ENCODE results near the gene ST6GALNAC1.

The ST6GALNAC1 gene

DNA sequence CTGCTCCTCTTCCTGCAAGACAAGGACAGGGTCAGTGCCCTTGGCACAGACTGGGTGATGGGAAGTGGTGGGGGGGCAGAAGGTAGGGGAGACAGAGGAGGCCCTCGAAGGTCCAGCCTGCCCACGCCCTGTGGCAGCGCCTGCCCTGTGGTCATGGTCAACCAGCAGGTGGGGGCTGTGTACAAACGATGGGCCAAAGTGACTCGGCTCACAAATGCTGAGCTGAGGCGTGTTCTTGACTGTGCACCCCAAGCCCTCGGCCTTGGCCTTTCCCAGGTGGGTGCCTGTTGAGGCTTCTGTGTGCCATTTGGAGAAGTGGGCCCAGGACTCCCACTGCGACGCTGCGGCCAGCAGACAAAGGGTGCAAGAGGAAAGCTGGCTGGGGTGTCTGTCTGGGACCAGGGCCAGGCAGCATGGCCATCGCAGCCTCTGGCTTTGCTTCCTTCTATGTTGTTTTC is 44.6 kb upstream of the ST6GALNAC1 start:
- no peak overlapping the region for H3K14ac ChIP-seq (ENCODE audit: low read length)
- H3K36me3 ChIP-seq (replicated peaks in 1 of 2; ENCODE audit: control insufficient read depth in 2 of 2, insufficient read depth in 2 of 2, low read length in 2 of 2) = peaks cover 0 to 2% of the 10 kb centered on the region in 2 donors
- no peak overlapping the region for H3K27ac ChIP-seq (replicated peaks; ENCODE audit: low read length)
- no CpG with 5 or more reads among the region's 11 CpGs for WGBS, 2 donors (ENCODE audit: extremely low coverage in 2 of 2, insufficient read length in 2 of 2, insufficient replicate concordance in 1 of 2)
- H2BK15ac ChIP-seq (ENCODE audit: low read length) = no peak overlapping the region
- peaks cover 2% of the 10 kb centered on the region for H3K79me1 ChIP-seq (ENCODE audit: low read depth, low read length)
- peak overlapping the region; percentile 64 for H2AK5ac ChIP-seq (ENCODE audit: low read depth, low read length)
- H3K4me2 ChIP-seq (ENCODE audit: insufficient read depth, low read length, poor library complexity, severe bottlenecking) = no peak overlapping the region
- H3K18ac ChIP-seq (ENCODE audit: low read length) = no peak overlapping the region
- H3K23ac ChIP-seq (ENCODE audit: low read depth, low read length, poor library complexity) = no peak overlapping the region
- no peak overlapping the region for H4K91ac ChIP-seq (ENCODE audit: low read depth, low read length, poor library complexity)
- H3K9ac ChIP-seq (ENCODE audit: low read depth, low read length, poor library complexity) = no peak overlapping the region
- H3K4ac ChIP-seq (ENCODE audit: low read length) = no peak overlapping the region
- no peaks in the 10 kb centered on the region for H3K9me3 ChIP-seq (replicated peaks in 1 of 2; ENCODE audit: control insufficient read depth in 2 of 2, insufficient read depth in 1 of 2, low read depth in 1 of 2, low read length in 2 of 2)
- no peak overlapping the region for H2AFZ ChIP-seq (ENCODE audit: low read length)
- H2BK120ac ChIP-seq (ENCODE audit: low read depth, low read length) = no peak overlapping the region
- H3K27me3 ChIP-seq (ENCODE audit: control insufficient read depth in 3 of 3, insufficient read depth in 3 of 3, low read depth in 1 of 3, low read length in 3 of 3) = no peaks in the 10 kb centered on the region
- peak overlapping the region; percentile 16 for H2BK12ac ChIP-seq (ENCODE audit: low read length)
- H3K4me1 ChIP-seq (ENCODE audit: control insufficient read depth in 2 of 2, insufficient read depth in 1 of 2, low read depth in 1 of 2, low read length in 2 of 2) = peaks cover 18 to 20% of the 10 kb centered on the region in 2 donors
- no peak for DNase-seq (ENCODE audit: low spot score)
- no peak overlapping the region for H3K4me3 ChIP-seq (ENCODE audit: low read length in 2 of 2)
- H4K8ac ChIP-seq (ENCODE audit: low read depth, low read length) = peak overlapping the region; percentile 23
- H2BK5ac ChIP-seq (ENCODE audit: low read length) = no peak overlapping the region

DNA sequence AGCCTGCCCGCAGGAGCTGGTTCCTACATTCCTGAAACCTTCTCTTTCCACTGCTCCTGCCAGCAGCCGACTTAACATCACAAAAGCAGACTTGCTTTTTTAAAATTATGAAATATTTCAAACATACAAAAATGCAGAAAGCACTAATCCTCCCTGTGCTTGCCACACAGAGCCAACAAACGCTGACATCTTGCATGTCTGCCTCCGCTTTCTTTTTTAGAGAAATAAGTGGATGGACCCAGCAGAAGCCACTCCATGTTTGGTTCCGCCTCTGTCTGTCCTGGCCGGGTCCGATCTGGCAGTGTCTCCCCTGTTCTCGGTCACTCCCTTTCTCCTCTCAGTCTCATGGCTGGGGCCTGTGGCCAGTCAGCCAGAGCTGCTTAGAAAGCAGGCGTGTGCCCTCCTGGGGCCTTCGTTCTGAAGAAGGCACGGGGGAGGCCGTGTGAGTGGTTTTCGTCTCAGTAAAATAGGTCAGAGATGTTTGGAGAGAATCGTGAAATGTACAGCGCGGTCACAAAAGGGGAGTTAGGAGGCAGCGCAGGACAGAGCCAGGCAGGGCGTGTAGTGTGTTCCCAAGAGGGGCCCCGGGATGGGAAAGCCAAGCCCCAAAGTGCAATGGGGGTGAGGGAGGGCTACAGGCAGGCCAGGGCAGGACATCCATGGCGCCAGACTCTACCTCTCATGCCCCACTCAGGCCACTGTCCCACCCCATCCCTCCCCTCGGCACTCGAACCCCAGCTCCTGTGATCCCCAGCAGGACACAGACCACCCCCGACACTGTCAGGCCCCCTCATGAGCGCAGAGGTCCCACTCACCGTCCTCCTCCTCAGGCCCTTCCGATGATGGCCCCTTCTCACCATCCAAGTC is 44.0 kb upstream of the ST6GALNAC1 start:
- Histone ChIP-seq H4K91ac (ENCODE audit: low read depth, low read length, poor library complexity) (no peak overlapping the region), H3K27ac (replicated peaks; ENCODE audit: low read length) (no peak overlapping the region), H3K79me1 (ENCODE audit: low read depth, low read length) (peaks cover 2% of the 10 kb centered on the region), H3K9ac (ENCODE audit: low read depth, low read length, poor library complexity) (no peak overlapping the region), H2AFZ (ENCODE audit: low read length) (no peak overlapping the region), H3K4ac (ENCODE audit: low read length) (no peak overlapping the region), H3K4me2 (ENCODE audit: insufficient read depth, low read length, poor library complexity, severe bottlenecking) (no peak overlapping the region), H2BK120ac (ENCODE audit: low read depth, low read length) (no peak overlapping the region), H3K14ac (ENCODE audit: low read length) (no peak overlapping the region), H3K36me3 (replicated peaks in 1 of 2; ENCODE audit: control insufficient read depth in 2 of 2, insufficient read depth in 2 of 2, low read length in 2 of 2) (peaks cover 2 to 3% of the 10 kb centered on the region in 2 donors), H3K27me3 (ENCODE audit: control insufficient read depth in 3 of 3, insufficient read depth in 3 of 3, low read depth in 1 of 3, low read length in 3 of 3) (no peaks in the 10 kb centered on the region), H3K4me1 (ENCODE audit: control insufficient read depth in 2 of 2, insufficient read depth in 1 of 2, low read depth in 1 of 2, low read length in 2 of 2) (peaks cover 19 to 21% of the 10 kb centered on the region in 2 donors), H2AK5ac (ENCODE audit: low read depth, low read length) (peak overlapping the region; percentile 64), H3K9me3 (replicated peaks in 1 of 2; ENCODE audit: control insufficient read depth in 2 of 2, insufficient read depth in 1 of 2, low read depth in 1 of 2, low read length in 2 of 2) (no peaks in the 10 kb centered on the region), H3K4me3 (ENCODE audit: low read length in 2 of 2) (no peak overlapping the region), H3K23ac (ENCODE audit: low read depth, low read length, poor library complexity) (no peak overlapping the region), H2BK12ac (ENCODE audit: low read length) (peak overlapping the region; percentile 16), H2BK5ac (ENCODE audit: low read length) (no peak overlapping the region), H2BK15ac (ENCODE audit: low read length) (peak overlapping the region; percentile 20), H3K18ac (ENCODE audit: low read length) (peak overlapping the region; percentile 58), H4K8ac (ENCODE audit: low read depth, low read length) (no peak overlapping the region)
- no peak for DNase-seq (ENCODE audit: low spot score)
- no CpG with 5 or more reads among the region's 26 CpGs for WGBS, 2 donors (ENCODE audit: extremely low coverage in 2 of 2, insufficient read length in 2 of 2, insufficient replicate concordance in 1 of 2)

DNA sequence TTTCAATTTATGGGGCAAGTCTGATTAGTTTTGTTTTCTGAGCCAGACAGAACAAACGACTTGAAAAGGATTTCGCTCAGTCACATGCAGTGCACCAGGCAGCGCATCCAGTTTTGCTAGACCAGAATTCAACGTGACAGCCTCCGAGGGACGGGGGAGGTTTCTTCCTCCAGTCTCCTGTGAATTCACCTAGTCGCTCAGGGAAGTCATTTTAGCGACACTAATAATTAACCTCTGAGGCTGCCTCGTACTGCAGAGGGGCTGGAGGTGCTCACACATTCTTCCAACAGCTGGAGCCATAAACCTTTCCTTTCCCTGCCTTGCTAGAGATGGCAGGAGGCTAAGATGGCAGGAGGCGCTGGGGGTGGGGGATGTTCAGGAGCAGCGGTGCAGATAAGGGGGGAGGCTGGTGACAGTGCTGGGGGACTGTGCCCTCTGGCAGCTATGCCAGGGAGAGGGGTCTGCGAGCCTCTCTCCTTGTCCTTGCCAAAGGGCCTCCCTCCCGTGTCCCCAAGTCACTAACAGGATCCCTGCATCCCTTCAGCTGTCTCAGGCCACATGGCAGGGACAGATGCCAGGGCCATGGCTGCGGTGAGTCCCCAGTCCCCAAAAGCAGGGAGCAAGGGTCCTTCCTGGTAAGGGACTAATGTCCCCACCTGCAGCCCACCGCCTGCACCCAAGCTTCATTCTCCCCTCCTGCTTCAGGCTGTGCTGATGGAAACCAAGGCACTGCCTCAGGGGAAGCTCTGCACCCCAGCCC is 43.2 kb upstream of the ST6GALNAC1 start:
- DNase-seq (ENCODE audit: low spot score) = no peak
- Histone ChIP-seq H3K4ac (ENCODE audit: low read length) (no peak overlapping the region), H2BK12ac (ENCODE audit: low read length) (no peak overlapping the region), H3K4me1 (ENCODE audit: control insufficient read depth in 2 of 2, insufficient read depth in 1 of 2, low read depth in 1 of 2, low read length in 2 of 2) (peaks cover 17 to 21% of the 10 kb centered on the region in 2 donors), H3K4me3 (ENCODE audit: low read length in 2 of 2) (no peak overlapping the region), H4K91ac (ENCODE audit: low read depth, low read length, poor library complexity) (no peak overlapping the region), H3K14ac (ENCODE audit: low read length) (no peak overlapping the region), H2AFZ (ENCODE audit: low read length) (no peak overlapping the region), H2AK5ac (ENCODE audit: low read depth, low read length) (no peak overlapping the region), H3K23ac (ENCODE audit: low read depth, low read length, poor library complexity) (no peak overlapping the region), H3K9ac (ENCODE audit: low read depth, low read length, poor library complexity) (no peak overlapping the region), H3K4me2 (ENCODE audit: insufficient read depth, low read length, poor library complexity, severe bottlenecking) (no peak overlapping the region), H2BK120ac (ENCODE audit: low read depth, low read length) (no peak overlapping the region), H2BK15ac (ENCODE audit: low read length) (no peak overlapping the region), H2BK5ac (ENCODE audit: low read length) (no peak overlapping the region), H3K27ac (replicated peaks; ENCODE audit: low read length) (no peak overlapping the region), H3K36me3 (replicated peaks in 1 of 2; ENCODE audit: control insufficient read depth in 2 of 2, insufficient read depth in 2 of 2, low read length in 2 of 2) (peaks cover 2 to 6% of the 10 kb centered on the region in 2 donors), H3K9me3 (replicated peaks in 1 of 2; ENCODE audit: control insufficient read depth in 2 of 2, insufficient read depth in 1 of 2, low read depth in 1 of 2, low read length in 2 of 2) (no peaks in the 10 kb centered on the region), H3K18ac (ENCODE audit: low read length) (no peak overlapping the region), H3K79me1 (ENCODE audit: low read depth, low read length) (peaks cover 2% of the 10 kb centered on the region), H4K8ac (ENCODE audit: low read depth, low read length) (no peak overlapping the region), H3K27me3 (ENCODE audit: control insufficient read depth in 3 of 3, insufficient read depth in 3 of 3, low read depth in 1 of 3, low read length in 3 of 3) (no peaks in the 10 kb centered on the region)
- WGBS, 2 donors (ENCODE audit: extremely low coverage in 2 of 2, insufficient read length in 2 of 2, insufficient replicate concordance in 1 of 2) = no CpG with 5 or more reads among the region's 15 CpGs

- Histone ChIP-seq H2AFZ (ENCODE audit: low read length) (no peak overlapping the region), H3K9ac (ENCODE audit: low read depth, low read length, poor library complexity) (no peak overlapping the region), H3K79me1 (ENCODE audit: low read depth, low read length) (peaks cover 2% of the 10 kb centered on the region), H2AK5ac (ENCODE audit: low read depth, low read length) (no peak overlapping the region), H2BK5ac (ENCODE audit: low read length) (no peak overlapping the region), H3K27ac (replicated peaks; ENCODE audit: low read length) (no peak overlapping the region), H3K23ac (ENCODE audit: low read depth, low read length, poor library complexity) (no peak overlapping the region), H2BK120ac (ENCODE audit: low read depth, low read length) (no peak overlapping the region), H3K4me3 (ENCODE audit: low read length in 2 of 2) (no peak overlapping the region), H3K36me3 (replicated peaks in 1 of 2; ENCODE audit: control insufficient read depth in 2 of 2, insufficient read depth in 2 of 2, low read length in 2 of 2) (peaks cover 2 to 6% of the 10 kb centered on the region in 2 donors), H3K18ac (ENCODE audit: low read length) (no peak overlapping the region), H3K4me2 (ENCODE audit: insufficient read depth, low read length, poor library complexity, severe bottlenecking) (no peak overlapping the region), H3K14ac (ENCODE audit: low read length) (no peak overlapping the region), H2BK15ac (ENCODE audit: low read length) (no peak overlapping the region), H4K8ac (ENCODE audit: low read depth, low read length) (no peak overlapping the region), H3K4ac (ENCODE audit: low read length) (no peak overlapping the region), H4K91ac (ENCODE audit: low read depth, low read length, poor library complexity) (no peak overlapping the region), H3K27me3 (ENCODE audit: control insufficient read depth in 3 of 3, insufficient read depth in 3 of 3, low read depth in 1 of 3, low read length in 3 of 3) (no peaks in the 10 kb centered on the region), H2BK12ac (ENCODE audit: low read length) (no peak overlapping the region), H3K4me1 (ENCODE audit: control insufficient read depth in 2 of 2, insufficient read depth in 1 of 2, low read depth in 1 of 2, low read length in 2 of 2) (peaks cover 12 to 21% of the 10 kb centered on the region in 2 donors), H3K9me3 (replicated peaks in 1 of 2; ENCODE audit: control insufficient read depth in 2 of 2, insufficient read depth in 1 of 2, low read depth in 1 of 2, low read length in 2 of 2) (no peaks in the 10 kb centered on the region)
- no peak for DNase-seq (ENCODE audit: low spot score)
- no CpG with 5 or more reads among the region's 8 CpGs for WGBS, 2 donors (ENCODE audit: extremely low coverage in 2 of 2, insufficient read length in 2 of 2, insufficient replicate concordance in 1 of 2)
Measured at GRCh38 chr17:76685846-76686245, 42.3 kb upstream of the ST6GALNAC1 start.

Data from neuronal stem cell (in vitro differentiated cells).